HCT116 (cell line): ENCODE data around the gene HCN3. TPM values are rescaled to one million over a fixed set of nuclear protein-coding genes. Genes with fewer than 3 reads are reported as not detected.

Source experiments
- ATAC-seq: fragments of 200-7000 bp; cut with Tn5 transposase; 2 replicates; pipeline ENCODE4 v1.9.1; 2020; ENCODE audit warnings: mild to moderate bottlenecking, moderate library complexity
- BruUV-seq: library from RNA; stranded (reverse); fragments of 400-500 nt; replicated peaks from 2 replicates; lab custom pipeline; 2021; lab: Mats Ljungman, UMichigan
- CTCF ChIA-PET: fragments of 300-600 bp; sonication (Branson Sonifier 250); formaldehyde crosslinking; loops from one replicate; lab custom pipeline; 2021; ENCODE audit warnings: antibody characterized with exemption; lab: Charles Lee
- POLR2A ChIA-PET: fragments of 300-600, 350-600 bp; sonication (Branson Sonifier 250); formaldehyde crosslinking; loops from one replicate; lab custom pipeline; 2021; ENCODE audit warnings: antibody characterized with exemption; lab: Charles Lee
- RAD21 ChIA-PET, 2 experiments: fragments of 300-600 bp; sonication (Branson Sonifier 250); formaldehyde crosslinking; loops; one replicate each; lab custom pipeline; 2023; ENCODE audit warnings: low total read pairs in 2 of 2; ENCODE audit not compliant: uncharacterized antibody in 2 of 2, unreplicated experiment in 2 of 2, low non-redundant PET in 1 of 2; lab: Charles Lee
- DNase-seq: peaks from one replicate; pipeline ENCODE4 v3.0.0-alpha.2; 2010; ENCODE audit warnings: low read depth, low spot score
- H2AFZ ChIP-seq: fragments of 200-600 bp; shearing (Covaris generic), sonication (generic); 2 replicates; pipeline ENCODE4 v1.6.1; 2017; ENCODE audit warnings: low read depth, mixed run types, mixed read lengths, antibody characterized with exemption, low read length; ENCODE audit not compliant: poor library complexity, severe bottlenecking
- H3K27ac ChIP-seq: 2 replicates; pipeline ENCODE4 v1.5.1; 2012; ENCODE audit warnings: low read depth, low read length
- H3K27me3 ChIP-seq: fragments of 200-600 bp; sonication (generic); 2 replicates; pipeline ENCODE4 v1.6.1; 2016; ENCODE audit warnings: mixed run types, low read length, mixed read lengths; ENCODE audit not compliant: insufficient read depth
- H3K36me3 ChIP-seq, 2 experiments: fragments of 200-500 bp in 1 of 2; fragments of 200-600 bp in 1 of 2; sonication (Bioruptor generic) in 1 of 2; sonication (generic) in 1 of 2; 2 replicates each; pipeline versions ENCODE4 v1.5.1 to v1.6.1; 2014 to 2016; ENCODE audit warnings: low read length in 2 of 2, inconsistent platforms in 1 of 2, mixed read lengths in 1 of 2, mixed run types in 1 of 2; ENCODE audit not compliant: insufficient read depth in 2 of 2, control insufficient read depth in 1 of 2
- H3K4me1 ChIP-seq, 2 experiments: fragments of 200-600 bp in 1 of 2; sonication (generic) in 1 of 2; 2 replicates each; pipeline versions ENCODE4 v1.5.1 to v1.6.1; 2012 to 2017; ENCODE audit warnings: low read length in 2 of 2, inconsistent platforms in 1 of 2, mild to moderate bottlenecking in 1 of 2, mixed read lengths in 1 of 2, mixed run types in 1 of 2, moderate library complexity in 1 of 2; ENCODE audit not compliant: insufficient read depth in 2 of 2, control insufficient read depth in 1 of 2
- H3K4me2 ChIP-seq: fragments of 200-600 bp; sonication (generic); 2 replicates; pipeline ENCODE4 v1.6.1; 2017; ENCODE audit warnings: mixed run types, low read length, mixed read lengths
- H3K4me3 ChIP-seq, 2 experiments: fragments of 200-600 bp in 1 of 2; sonication (generic) in 1 of 2; replicated peaks in 1 of 2; 2 replicates each; pipeline ENCODE4 v1.5.1; 2011 to 2016; ENCODE audit warnings: low read length in 2 of 2, control low read depth in 1 of 2, low read depth in 1 of 2, mild to moderate bottlenecking in 1 of 2, mixed read lengths in 1 of 2, mixed run types in 1 of 2
- H3K79me2 ChIP-seq: fragments of 200-600 bp; sonication (generic); 2 replicates; pipeline ENCODE4 v1.6.1; 2017; ENCODE audit warnings: mild to moderate bottlenecking, mixed run types, low read length, moderate library complexity, mixed read lengths; ENCODE audit not compliant: insufficient read depth
- H3K9ac ChIP-seq: fragments of 200-600 bp; sonication (generic); 2 replicates; pipeline ENCODE4 v1.6.1; 2016; ENCODE audit warnings: low read length, mixed read lengths
- H3K9me2 ChIP-seq: fragments of 200-600 bp; sonication (generic), shearing (Covaris generic); 2 replicates; pipeline ENCODE4 v1.6.1; 2017; ENCODE audit warnings: mixed run types, mild to moderate bottlenecking, moderate library complexity; ENCODE audit not compliant: insufficient read depth
- H3K9me3 ChIP-seq, 2 experiments: fragments of 200-500 bp in 1 of 2; fragments of 200-600 bp in 1 of 2; sonication (Bioruptor generic) in 1 of 2; sonication (generic) in 1 of 2; 2 replicates each; pipeline ENCODE4 v1.6.1; 2014 to 2017; ENCODE audit warnings: low read length in 2 of 2, mixed read lengths in 2 of 2, inconsistent platforms in 1 of 2, low read depth in 1 of 2, mild to moderate bottlenecking in 1 of 2, mixed run types in 1 of 2, moderate library complexity in 1 of 2; ENCODE audit not compliant: control insufficient read depth in 1 of 2, insufficient read depth in 1 of 2
- H4K20me1 ChIP-seq: fragments of 200-600 bp; sonication (generic), shearing (Covaris generic); 2 replicates; pipeline ENCODE4 v1.6.1; 2017; ENCODE audit warnings: mixed run types, mild to moderate bottlenecking, moderate library complexity; ENCODE audit not compliant: insufficient read depth
- CTCF ChIP-seq, 3 experiments: fragments of 200-600 bp in 1 of 3; sonication (generic) in 1 of 3; IDR thresholded peaks in 2 of 3; conservative IDR thresholded peaks in 1 of 3; 2 replicates each; pipeline ENCODE4 v1.5.1; 2012 to 2017; ENCODE audit warnings: low read depth in 2 of 3, low read length in 2 of 3, antibody characterized with exemption in 1 of 3, borderline replicate concordance in 1 of 3, control low read depth in 1 of 3, mild to moderate bottlenecking in 1 of 3, mixed read lengths in 1 of 3, mixed run types in 1 of 3, moderate library complexity in 1 of 3; ENCODE audit not compliant: insufficient read depth in 1 of 3
- EZH2phosphoT487 ChIP-seq: fragments of 200-600 bp; IDR thresholded peaks from 2 replicates; pipeline ENCODE4 v1.6.1; 2018; ENCODE audit warnings: antibody characterized with exemption, borderline replicate concordance
- SP1 ChIP-seq: IDR thresholded peaks from 2 replicates; pipeline ENCODE4 v1.6.1; 2012; ENCODE audit warnings: low read depth
- intact Hi-C: fragments of 100-400 bp; cut with micrococcal nuclease; formaldehyde crosslinking; loops from 2 replicates; pipeline ENCODE4 v1.10.0; 2022
- total RNA-seq: library from RNA; stranded (reverse); gene quantifications from one replicate; pipeline ENCODE4 v1.2.1, GENCODE V29; 2021; ENCODE audit not compliant: unreplicated experiment

HCN3 gene
- total RNA-seq, 1 experiment from 2014 or later, result 8.5 TPM

- 0 out of 6 replicates have a peak, but pooled peaks of 1 of the 3 experiments have one; percentile 10 for TF ChIP-seq CTCF (IDR thresholded peaks at IDR 0.05 in 2 of 3, conservative IDR thresholded peaks at IDR 0.05 in 1 of 3; ENCODE audit: borderline replicate concordance in 1 of 3, insufficient read depth in 1 of 3, low read depth in 2 of 3, low read length in 2 of 3)
Observed at GRCh38 chr1:155255243-155256007, 21.8 kb upstream of the HCN3 start, which contains the start of gene ENTREP3 (continued).

- intact Hi-C loops, result no loop called here
- DNase-seq, result no peak
- H3K27ac ChIP-seq, result peak overlapping the region; percentile 62
- no peak for TF ChIP-seq SP1
- no peak for TF ChIP-seq EZH2phosphoT487
- TF ChIP-seq, all 23 proteins: peak for 0
- ATAC-seq, result no peak
- peak overlapping the region; percentile 95 for H3K4me2 ChIP-seq
- no peaks in the 10 kb centered on the region for H4K20me1 ChIP-seq
- RAD21 ChIA-PET, result no interaction called here
- H3K79me2 ChIP-seq, result peaks cover 23% of the 10 kb centered on the region
- no peaks in the 10 kb centered on the region for H3K9me2 ChIP-seq
- no TSS peak for BruUV-seq
- no peaks in the 10 kb centered on the region for H3K27me3 ChIP-seq
- H3K4me3 ChIP-seq, result peak overlapping the region; percentile 75 to 84; a peak in 2 of 4 replicates
- H3K9me3 ChIP-seq, result no peaks in the 10 kb centered on the region
- peaks cover 7 to 12% of the 10 kb centered on the region in 2 experiments; a peak in 3 of 4 replicates for H3K36me3 ChIP-seq
- peaks cover 22 to 36% of the 10 kb centered on the region in 2 experiments; a peak in 3 of 4 replicates for H3K4me1 ChIP-seq
- POLR2A ChIA-PET, result no interaction called here
- peak overlapping the region; percentile 81; the same call in 1 of the 2 replicates for H3K9ac ChIP-seq
- CTCF ChIA-PET, result no interaction called here
- H2AFZ ChIP-seq, result no peak overlapping the region
Observed at GRCh38 chr1:155256058-155256852, 21.0 kb upstream of the HCN3 start.
